Breast epithelium (tissue), 3 donors: ENCODE data around the gene FMR1.

Experiments used
- CTCF ChIP-seq, 3 donors: fragments of 450-650 bp; IDR thresholded peaks; one replicate each; pipeline ENCODE4 v1.5.1; 2016 to 2017; ENCODE audit warnings: antibody characterized with exemption in 3 of 3, mild to moderate bottlenecking in 3 of 3, moderate library complexity in 3 of 3
- POLR2AphosphoS5 ChIP-seq, 3 donors: sonication (generic); formaldehyde crosslinking; IDR thresholded peaks; one replicate each; pipeline ENCODE4 v1.6.1; 2017; ENCODE audit warnings: antibody characterized with exemption in 3 of 3

- no peak for TF ChIP-seq CTCF (IDR thresholded peaks at IDR 0.05)
- TF ChIP-seq POLR2AphosphoS5 (IDR thresholded peaks at IDR 0.05): no peak
Observed at GRCh38 chrX:147958291-147958690, 46.6 kb downstream of the FMR1 start.
